Pancreas (tissue), 10 donors: ENCODE results near the gene PACRG. TPM values are rescaled to one million over a fixed set of nuclear protein-coding genes. Genes with fewer than 3 reads are reported as not detected.

Experiments used
- ATAC-seq, 4 donors: fragments of 200-7000 bp; cut with Tn5 transposase; one replicate each; pipeline versions ENCODE4 v1.8.0 to v1.9.1; 2020; ENCODE audit warnings: mild to moderate bottlenecking in 4 of 4, moderate library complexity in 4 of 4
- DNase-seq, 6 donors: peaks; one replicate each; pipeline ENCODE4 v3.0.0-alpha.2; 2020
- FAIRE-seq: peaks from 2 replicates; lab custom pipeline; 2012; peaks lifted over from hg19 to GRCh38; lab: Jason Lieb, UNC
- H3K27ac ChIP-seq, 4 donors: fragments of 200-600 bp; sonication (generic); 1 replicate in 3 of 4; 2 replicates in 1 of 4; pipeline versions ENCODE4 v1.5.0 to v1.8.0; 2020
- H3K27me3 ChIP-seq, 4 donors: fragments of 200-600 bp; one replicate each; pipeline ENCODE4 v1.8.0; 2021
- H3K36me3 ChIP-seq, 3 donors: fragments of 200-600 bp; sonication (generic) in 1 of 3; one replicate each; pipeline versions ENCODE4 v1.5.0 to v1.8.0; 2020 to 2021
- H3K4me1 ChIP-seq, 3 donors: fragments of 200-600 bp; one replicate each; pipeline ENCODE4 v1.8.0; 2021
- H3K4me3 ChIP-seq, 4 donors: fragments of 200-600 bp; sonication (generic) in 2 of 4; one replicate each; pipeline versions ENCODE4 v1.5.0 to v1.8.0; 2020 to 2021
- H3K9me3 ChIP-seq, 4 donors: fragments of 200-600 bp; one replicate each; pipeline ENCODE4 v1.8.0; 2021
- WGBS, 2 donors: extraction: QIAGEN DNeasy Blood & Tissue Kit; methylation state at CpG; one replicate each; pipeline ENCODE4 v1.1.7; 2013; 5-methylcytosine and 5-hydroxymethylcytosine counted together
- intact Hi-C, 3 donors: fragments of 100-400 bp; cut with DNase I; formaldehyde crosslinking; loops; one replicate each; pipeline versions ENCODE4 v1.11.1 to v1.14.2; 2022
- polyA plus RNA-seq, 2 donors: library from polyadenylated mRNA; stranded (reverse); fragments of 200-250 nt; gene quantifications; one replicate each; pipeline ENCODE4 v1.2.3, GENCODE V29; 2013
- total RNA-seq, 6 donors: library from RNA; stranded (reverse); fragmentation: NEBNext Ultra II Directional in 4 of 6; extraction: Animal tissue kit (Norgen Biotek cat#: 25700) in 4 of 6; gene quantifications; one replicate each; pipeline versions ENCODE4 v1.2.1 to v1.2.4, GENCODE V29; 2021 to 2023
- TF ChIP-seq, protein P1 (sequence below), 4 donors: fragments of 200-600 bp; sonication (generic) in 3 of 4; IDR thresholded peaks; one replicate each; pipeline versions ENCODE4 v1.5.0 to v1.8.0; 2021; ENCODE audit warnings: antibody characterized with exemption in 4 of 4
- donor health status: healthy with polysubstance abuse.
- donor health status: DM: no; HTN: no; CAD: no; lungs with moderate emphysema.
- donor health status: DM: no; HTN: no; CAD: no.
- donor health status: control.
- donor health status: control.
- donor health status: Bipolar disorder and iron deficiency.
- donor health status: DM: yes; HTN: yes; CAD: no.
- donor health status: DM: no; HTN: no; CAD: no.
- donor health status: DM: no; HTN: no; CAD: no.
- donor health status: DM: yes; HTN: yes; CAD: no.

The PACRG gene
- total and polyA plus RNA-seq, 8 donors, result 2.5 to 7.1 (median 3.5) TPM

DNA sequence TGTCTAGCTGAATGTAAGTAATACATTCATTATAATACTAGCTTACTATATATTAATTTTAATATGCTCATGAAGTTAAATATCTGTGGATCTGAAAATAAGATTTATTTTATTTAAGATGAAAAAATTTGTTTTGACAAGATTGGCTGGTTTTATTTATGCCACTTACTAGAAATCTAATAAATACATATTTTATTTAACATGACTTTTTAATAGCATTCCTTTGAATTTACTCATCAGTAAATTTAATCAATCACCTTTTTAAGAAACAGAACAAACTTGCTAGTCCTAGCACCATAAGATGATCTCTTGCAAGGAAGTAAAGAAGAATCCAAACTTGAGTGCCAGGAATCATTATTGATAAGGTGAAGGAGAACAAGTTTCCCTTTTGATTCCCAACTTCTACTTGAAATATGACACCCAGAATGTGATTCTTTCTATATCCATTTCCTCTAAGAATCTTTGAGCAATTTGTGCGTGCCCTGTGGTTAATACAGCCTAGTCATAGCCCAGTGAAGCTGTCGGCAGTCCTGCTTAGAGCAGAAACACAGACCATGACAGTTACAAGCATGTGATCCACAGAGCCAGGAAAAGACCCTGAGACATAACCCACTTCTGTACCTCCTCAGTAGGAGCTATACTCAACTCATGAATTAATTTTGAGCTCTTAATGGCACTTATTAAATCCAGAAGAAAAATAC, 404.4 kb downstream of the PACRG start:
- no peaks in the 10 kb centered on the region for H3K4me1 ChIP-seq
- no peak for ATAC-seq
- no peak for FAIRE-seq
- intact Hi-C loops, result no loop called here
- H3K36me3 ChIP-seq, result no peaks in the 10 kb centered on the region
- TF ChIP-seq, protein P1, sequence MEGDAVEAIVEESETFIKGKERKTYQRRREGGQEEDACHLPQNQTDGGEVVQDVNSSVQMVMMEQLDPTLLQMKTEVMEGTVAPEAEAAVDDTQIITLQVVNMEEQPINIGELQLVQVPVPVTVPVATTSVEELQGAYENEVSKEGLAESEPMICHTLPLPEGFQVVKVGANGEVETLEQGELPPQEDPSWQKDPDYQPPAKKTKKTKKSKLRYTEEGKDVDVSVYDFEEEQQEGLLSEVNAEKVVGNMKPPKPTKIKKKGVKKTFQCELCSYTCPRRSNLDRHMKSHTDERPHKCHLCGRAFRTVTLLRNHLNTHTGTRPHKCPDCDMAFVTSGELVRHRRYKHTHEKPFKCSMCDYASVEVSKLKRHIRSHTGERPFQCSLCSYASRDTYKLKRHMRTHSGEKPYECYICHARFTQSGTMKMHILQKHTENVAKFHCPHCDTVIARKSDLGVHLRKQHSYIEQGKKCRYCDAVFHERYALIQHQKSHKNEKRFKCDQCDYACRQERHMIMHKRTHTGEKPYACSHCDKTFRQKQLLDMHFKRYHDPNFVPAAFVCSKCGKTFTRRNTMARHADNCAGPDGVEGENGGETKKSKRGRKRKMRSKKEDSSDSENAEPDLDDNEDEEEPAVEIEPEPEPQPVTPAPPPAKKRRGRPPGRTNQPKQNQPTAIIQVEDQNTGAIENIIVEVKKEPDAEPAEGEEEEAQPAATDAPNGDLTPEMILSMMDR (IDR thresholded peaks at IDR 0.05), result no peak
- no peak for DNase-seq
- H3K27ac ChIP-seq, result no peak overlapping the region
- WGBS, 2 donors, result 68 to 73% methylated on average over 2 of the region's 2 CpGs
- H3K9me3 ChIP-seq, result no peaks in the 10 kb centered on the region
- H3K27me3 ChIP-seq, result no peaks in the 10 kb centered on the region
- no peak overlapping the region for H3K4me3 ChIP-seq

DNA sequence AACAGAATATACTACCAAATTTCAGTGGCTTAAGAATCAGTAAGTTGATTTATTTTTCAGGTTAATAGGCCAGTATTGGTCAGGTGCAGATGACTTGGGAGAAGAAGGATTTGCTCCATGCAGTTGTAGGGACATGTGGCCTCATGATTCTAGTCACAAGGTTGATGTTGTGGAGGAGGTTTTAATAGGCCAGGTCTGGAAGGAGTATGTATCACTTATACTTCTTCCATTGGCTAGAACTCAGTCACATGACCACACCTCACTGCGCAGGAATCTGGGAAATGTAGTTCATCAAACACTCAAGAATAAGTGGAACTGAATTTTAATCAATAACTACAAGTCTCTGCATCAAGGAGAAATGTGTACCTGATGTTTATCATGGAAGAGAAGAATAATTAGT, 405.2 kb downstream of the PACRG start:
- ATAC-seq (no peak), DNase-seq (no peak), FAIRE-seq (no peak)
- Histone ChIP-seq H3K4me3 (no peak overlapping the region), H3K9me3 (no peaks in the 10 kb centered on the region), H3K27ac (no peak overlapping the region), H3K4me1 (no peaks in the 10 kb centered on the region), H3K36me3 (no peaks in the 10 kb centered on the region), H3K27me3 (no peaks in the 10 kb centered on the region)
- TF ChIP-seq, protein P1 (IDR thresholded peaks at IDR 0.05), result no peak
- intact Hi-C loops, result no loop called here
- WGBS, 2 donors, result 92 to 96% methylated on average over 1 of the region's 1 CpG

DNA sequence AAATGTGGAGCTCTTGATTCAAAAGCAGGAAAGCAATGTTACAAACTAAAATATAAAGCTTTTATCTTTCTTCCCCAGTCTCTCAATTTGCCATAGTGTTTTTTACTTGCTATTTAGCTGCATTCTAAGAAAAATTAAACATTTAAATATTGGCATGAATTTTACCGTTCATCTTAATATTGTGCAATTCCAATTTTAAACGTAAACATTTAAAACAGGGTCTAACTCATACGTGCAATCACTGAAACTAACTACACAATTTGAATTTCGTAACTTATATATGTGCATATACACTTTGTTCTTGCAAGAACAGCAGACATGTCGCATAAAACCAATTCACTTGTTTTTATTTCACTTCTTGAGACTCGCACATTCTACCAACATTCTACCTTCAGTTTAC, 405.9 kb downstream of the PACRG start:
- no peak overlapping the region for H3K27ac ChIP-seq
- H3K36me3 ChIP-seq, result no peaks in the 10 kb centered on the region
- H3K4me3 ChIP-seq, result no peak overlapping the region
- DNase-seq, result no peak
- intact Hi-C loops, result no loop called here
- no peak for FAIRE-seq
- H3K9me3 ChIP-seq, result no peaks in the 10 kb centered on the region
- WGBS, 2 donors, result 84 to 87% methylated on average over 6 of the region's 6 CpGs
- H3K27me3 ChIP-seq, result no peaks in the 10 kb centered on the region
- ATAC-seq, result no peak
- TF ChIP-seq, protein P1 (IDR thresholded peaks at IDR 0.05), result no peak
- no peaks in the 10 kb centered on the region for H3K4me1 ChIP-seq

DNA sequence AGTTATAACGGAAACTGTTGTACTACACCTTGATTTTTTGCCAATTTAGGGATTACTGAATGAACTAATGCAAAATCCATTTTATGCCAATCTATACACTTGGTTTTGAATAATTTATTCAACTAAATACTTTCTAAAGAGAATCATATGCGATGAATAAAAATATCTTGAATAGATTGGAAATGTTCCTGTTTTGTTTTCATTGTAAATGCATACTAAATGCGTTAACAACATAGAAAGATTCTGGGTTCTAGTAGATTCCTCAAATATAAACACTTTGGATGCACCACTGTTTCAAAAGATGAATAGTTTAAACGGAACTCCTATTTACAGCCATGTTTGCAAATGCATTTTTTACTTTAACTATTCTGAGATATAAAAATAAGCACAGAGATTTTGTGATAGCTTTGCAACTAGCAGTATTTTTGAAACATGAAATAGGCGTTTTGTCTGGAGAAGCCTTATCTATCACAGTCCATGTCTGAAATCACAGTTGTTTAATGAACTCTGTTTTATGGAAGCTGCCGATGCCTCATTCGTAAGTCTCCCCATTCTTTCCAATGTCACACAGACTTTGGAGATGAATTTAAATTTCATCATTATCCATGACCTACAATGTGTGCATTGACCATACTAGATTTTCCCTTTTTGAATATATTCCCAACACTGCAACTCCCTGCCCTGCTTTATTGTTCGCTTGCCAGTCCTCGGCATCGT, 409.1 kb downstream of the PACRG start:
- FAIRE-seq (no peak), ATAC-seq (no peak)
- TF ChIP-seq, protein P1 (IDR thresholded peaks at IDR 0.05), result no peak

DNA sequence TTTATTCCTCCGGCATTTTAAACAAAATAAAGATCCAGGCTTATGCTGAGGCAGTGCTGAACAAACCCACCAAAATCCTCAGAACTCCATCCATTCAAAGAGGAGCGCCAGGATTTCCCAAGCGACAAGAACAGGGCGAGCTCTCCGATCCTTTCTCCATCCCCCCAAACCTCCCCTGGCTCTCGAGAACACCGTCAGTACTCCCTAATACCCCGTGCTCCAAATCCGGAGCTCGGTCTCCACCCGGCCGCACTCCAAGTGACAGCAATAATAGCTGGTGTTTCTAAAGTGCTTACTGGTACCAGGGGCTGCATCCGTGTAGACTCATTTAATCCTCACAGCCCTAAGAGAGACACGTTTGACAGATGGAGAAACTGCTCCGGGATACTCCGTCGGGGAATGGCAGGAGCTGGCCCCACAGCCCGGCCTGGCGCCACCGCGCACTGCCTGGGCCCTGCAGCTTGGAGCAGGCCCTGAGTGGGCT, 409.7 kb downstream of the PACRG start:
- Histone ChIP-seq H3K36me3 (no peaks in the 10 kb centered on the region), H3K27me3 (no peaks in the 10 kb centered on the region), H3K4me1 (no peaks in the 10 kb centered on the region), H3K4me3 (no peak overlapping the region), H3K27ac (no peak overlapping the region), H3K9me3 (no peaks in the 10 kb centered on the region)
- ATAC-seq, result no peak
- TF ChIP-seq, protein P1 (IDR thresholded peaks at IDR 0.05), result no peak
- no peak for DNase-seq
- WGBS, 2 donors, result 88 to 93% methylated on average over 21 of the region's 21 CpGs
- FAIRE-seq, result no peak
- intact Hi-C loops, result no loop called here

More for the DNA sequence above, 409.1 kb downstream of the PACRG start:
- H3K9me3 ChIP-seq, result no peaks in the 10 kb centered on the region
- H3K4me1 ChIP-seq, result no peaks in the 10 kb centered on the region
- H3K4me3 ChIP-seq, result no peak overlapping the region
- intact Hi-C loops, result no loop called here
- H3K36me3 ChIP-seq, result no peaks in the 10 kb centered on the region
- DNase-seq, result no peak
- no peaks in the 10 kb centered on the region for H3K27me3 ChIP-seq
- 83 to 91% methylated on average over 10 of the region's 10 CpGs for WGBS, 2 donors
- H3K27ac ChIP-seq, result no peak overlapping the region
